ENCODE results near the gene GRIP2.

GRIP2 gene

GRCh38 chr3:14503706-14504065 is 36.5 kb downstream of the GRIP2 start:
- H3K27me3 ChIP-seq (replicated peaks), result no peaks in the 10 kb centered on the region
- no peak overlapping the region for H3K27ac ChIP-seq
- H3K4me3 ChIP-seq (ENCODE audit: low read depth, low read length), result no peak overlapping the region
- DNase-seq, result no peak
- in situ Hi-C loops (cut with HindIII; ENCODE audit: low pct_ligation_motif_present, low sequenced_read_pairs), result no loop called here
- no peaks in the 10 kb centered on the region for H3K36me3 ChIP-seq (replicated peaks)
- no peak for TF ChIP-seq CTCF (IDR thresholded peaks at IDR 0.05; ENCODE audit: low read depth, low read length, missing control alignments)

- no peak for DNase-seq
- Histone ChIP-seq H3K36me3 (replicated peaks) (no peaks in the 10 kb centered on the region), H3K4me3 (ENCODE audit: low read depth, low read length) (no peak overlapping the region), H3K27ac (no peak overlapping the region), H3K27me3 (replicated peaks) (no peaks in the 10 kb centered on the region)
- in situ Hi-C loops (cut with HindIII; ENCODE audit: low pct_ligation_motif_present, low sequenced_read_pairs), result no loop called here
- TF ChIP-seq CTCF (IDR thresholded peaks at IDR 0.05; ENCODE audit: low read depth, low read length, missing control alignments), result no peak
These were observed 37.0 kb downstream of the GRIP2 start for GRCh38 chr3:14503033-14503705.

- TF ChIP-seq CTCF (IDR thresholded peaks at IDR 0.05; ENCODE audit: low read depth, low read length, missing control alignments), result no peak
- in situ Hi-C loops (cut with HindIII; ENCODE audit: low pct_ligation_motif_present, low sequenced_read_pairs), result no loop called here
These were observed 37.7 kb downstream of the GRIP2 start for GRCh38 chr3:14502472-14502871.

GRCh38 chr3:14497321-14497720 is 42.8 kb downstream of the GRIP2 start:
- in situ Hi-C loops (cut with HindIII; ENCODE audit: low pct_ligation_motif_present, low sequenced_read_pairs), result no loop called here
- no peak for TF ChIP-seq CTCF (IDR thresholded peaks at IDR 0.05; ENCODE audit: low read depth, low read length, missing control alignments)
- no peaks in the 10 kb centered on the region for H3K36me3 ChIP-seq (replicated peaks)
- H3K27me3 ChIP-seq (replicated peaks), result no peaks in the 10 kb centered on the region
- H3K4me3 ChIP-seq (ENCODE audit: low read depth, low read length), result no peak overlapping the region
- H3K27ac ChIP-seq, result no peak overlapping the region
- no peak for DNase-seq

More at GRCh38 chr3:14502472-14502871, 37.7 kb downstream of the GRIP2 start:
- Histone ChIP-seq H3K4me3 (ENCODE audit: low read depth, low read length) (no peak overlapping the region), H3K27ac (no peak overlapping the region), H3K36me3 (replicated peaks) (no peaks in the 10 kb centered on the region), H3K27me3 (replicated peaks) (no peaks in the 10 kb centered on the region)
- DNase-seq, result no peak

- DNase-seq, result no peak
- H3K4me3 ChIP-seq (ENCODE audit: low read depth, low read length), result no peak overlapping the region
- no peaks in the 10 kb centered on the region for H3K36me3 ChIP-seq (replicated peaks)
- H3K27me3 ChIP-seq (replicated peaks), result no peaks in the 10 kb centered on the region
- no peak overlapping the region for H3K27ac ChIP-seq
- TF ChIP-seq CTCF (IDR thresholded peaks at IDR 0.05; ENCODE audit: low read depth, low read length, missing control alignments), result no peak
- in situ Hi-C loops (cut with HindIII; ENCODE audit: low pct_ligation_motif_present, low sequenced_read_pairs), result no loop called here
These were observed 43.8 kb downstream of the GRIP2 start for GRCh38 chr3:14496351-14496750.

GRCh38 chr3:14494973-14495300 is 45.2 kb downstream of the GRIP2 start:
- no peak overlapping the region for H3K4me3 ChIP-seq (ENCODE audit: low read depth, low read length)
- DNase-seq, result no peak
- in situ Hi-C loops (cut with HindIII; ENCODE audit: low pct_ligation_motif_present, low sequenced_read_pairs), result no loop called here
- no peak for TF ChIP-seq CTCF (IDR thresholded peaks at IDR 0.05; ENCODE audit: low read depth, low read length, missing control alignments)
- no peaks in the 10 kb centered on the region for H3K36me3 ChIP-seq (replicated peaks)
- H3K27me3 ChIP-seq (replicated peaks), result no peaks in the 10 kb centered on the region
- H3K27ac ChIP-seq, result no peak overlapping the region
